MCF 10A (cell line): ENCODE results near the gene FKBP5. TPM values are rescaled to one million over a fixed set of nuclear protein-coding genes. Genes with fewer than 3 reads are reported as not detected.
A peak's percentile ranks its signal among the peaks of the same experiment; 100 is the strongest.
"Not testable (repeated sequence)": the region's sequence is repeated elsewhere in the genome, so short reads cannot be mapped to it uniquely, and the experiment has no call there.

Source experiments
- BruUV-seq: library from RNA; stranded (reverse); fragments of 400-500 nt; replicated peaks from 2 replicates; lab custom pipeline; 2021; lab: Mats Ljungman, UMichigan
- CTCF ChIA-PET: fragments of 300-600 bp; sonication (Branson Sonifier 250); formaldehyde crosslinking; extraction: SDS; loops from one replicate; lab custom pipeline; 2021; ENCODE audit warnings: antibody characterized with exemption, inconsistent platforms; lab: Yijun Ruan, JAX
- POLR2A ChIA-PET: fragments of 300-600, 350-650 bp; sonication (Branson Sonifier 250); formaldehyde crosslinking; extraction: SDS; loops from one replicate; lab custom pipeline; 2020; ENCODE audit warnings: antibody characterized with exemption, inconsistent platforms; lab: Yijun Ruan, JAX
- DNase-seq: peaks from one replicate; pipeline ENCODE4 v3.0.0-alpha.2; 2018; ENCODE audit not compliant: unreplicated experiment
- H3K27ac Mint-ChIP-seq: one replicate; pipeline ENCODE4 v1.8.0; 2022; ENCODE audit warnings: mild to moderate bottlenecking, low read depth, mixed read lengths; ENCODE audit not compliant: unreplicated experiment
- H3K27me3 Mint-ChIP-seq: one replicate; pipeline ENCODE4 v1.8.0; 2022; ENCODE audit warnings: mixed read lengths; ENCODE audit not compliant: insufficient read depth, unreplicated experiment
- H3K36me3 Mint-ChIP-seq: one replicate; pipeline ENCODE4 v1.8.0; 2022; ENCODE audit warnings: mild to moderate bottlenecking, moderate library complexity, mixed read lengths; ENCODE audit not compliant: insufficient read depth, unreplicated experiment
- H3K4me1 Mint-ChIP-seq: one replicate; pipeline ENCODE4 v1.8.0; 2022; ENCODE audit warnings: mixed read lengths; ENCODE audit not compliant: insufficient read depth, unreplicated experiment
- H3K4me3 Mint-ChIP-seq: one replicate; pipeline ENCODE4 v1.8.0; 2022; ENCODE audit warnings: mild to moderate bottlenecking, moderate library complexity, mixed read lengths; ENCODE audit not compliant: unreplicated experiment
- H3K9me3 Mint-ChIP-seq: one replicate; pipeline ENCODE4 v1.8.0; 2022; ENCODE audit warnings: mixed read lengths; ENCODE audit not compliant: unreplicated experiment
- CTCF ChIP-seq: fragments of 200-600 bp; IDR thresholded peaks from one replicate; pipeline ENCODE4 v1.8.0; 2022; ENCODE audit warnings: antibody characterized with exemption, mild to moderate bottlenecking; ENCODE audit not compliant: unreplicated experiment
- intact Hi-C: fragments of 100-400 bp; cut with micrococcal nuclease; formaldehyde crosslinking; loops from 2 replicates; pipeline ENCODE4 v1.14.1; 2022
- total RNA-seq: library from RNA; stranded (reverse); gene quantifications from 2 replicates; pipeline ENCODE4 v1.2.3, GENCODE V29; 2022

Gene FKBP5
- total RNA-seq, 1 experiment from 2014 or later, result 387 TPM

- H3K9me3 Mint-ChIP-seq, result no peaks in the 10 kb centered on the region
- peak overlapping the region; percentile 96 for H3K27ac Mint-ChIP-seq
- POLR2A ChIA-PET, result interaction anchor here (0.9 to 15.0 kb wide), 18 partner anchors 10 to 146 kb away, joined by 3 to 294 read pairs (median 8); partner anchors contain the start of gene FKBP5
- peaks cover 100% of the 10 kb centered on the region for H3K36me3 Mint-ChIP-seq
- H3K4me1 Mint-ChIP-seq, result peaks cover 64% of the 10 kb centered on the region
- H3K4me3 Mint-ChIP-seq, result peak overlapping the region; percentile 58
- intact Hi-C loops, result loop anchor here (5.0 kb wide), 1 partner anchor 87 kb away; the partner anchor contains the start of gene FKBP5
- H3K27me3 Mint-ChIP-seq, result no peaks in the 10 kb centered on the region
- CTCF ChIA-PET, result interaction anchor here (0.8 to 2.6 kb wide), 4 partner anchors 14 to 137 kb away, joined by 3 to 7 read pairs (median 6); partner anchors contain the start of gene ARMC12
- TF ChIP-seq CTCF, result no peak
- BruUV-seq, result no TSS peak
- no peak for DNase-seq
Measured at GRCh38 chr6:35600659-35601125, 88.0 kb downstream of the FKBP5 start.

- no peaks in the 10 kb centered on the region for H3K27me3 Mint-ChIP-seq
- H3K27ac Mint-ChIP-seq, result peak overlapping the region; percentile 96
- peaks cover 100% of the 10 kb centered on the region for H3K36me3 Mint-ChIP-seq
- intact Hi-C loops, result loop anchor here (5.0 kb wide), 1 partner anchor 87 kb away; the partner anchor contains the start of gene FKBP5
- no peaks in the 10 kb centered on the region for H3K9me3 Mint-ChIP-seq
- ChIA-PET CTCF (interaction anchor here (0.8 to 2.6 kb wide), 3 partner anchors 134 to 137 kb away, joined by 3 to 7 read pairs (median 5); partner anchors contain the start of gene ARMC12), POLR2A (interaction anchor here (1.0 to 15.0 kb wide), 13 partner anchors 10 to 146 kb away, joined by 3 to 294 read pairs (median 18); partner anchors contain the start of gene FKBP5)
- H3K4me1 Mint-ChIP-seq, result peaks cover 66% of the 10 kb centered on the region
- TF ChIP-seq CTCF, result no peak
- peak overlapping the region; percentile 50 for H3K4me3 Mint-ChIP-seq
- no TSS peak for BruUV-seq
- no peak for DNase-seq
Measured at GRCh38 chr6:35599761-35600658, 88.7 kb downstream of the FKBP5 start.

- peaks cover 60% of the 10 kb centered on the region for H3K4me1 Mint-ChIP-seq
- H3K27me3 Mint-ChIP-seq, BruUV-seq, H3K9me3 Mint-ChIP-seq, CTCF ChIA-PET, intact Hi-C loops, H3K4me3 Mint-ChIP-seq, DNase-seq: not testable (repeated sequence)
- H3K27ac Mint-ChIP-seq, result peak overlapping the region; percentile 96
- POLR2A ChIA-PET, result interaction anchor here (0.7 to 15.0 kb wide), 6 partner anchors 9 to 131 kb away, joined by 3 to 294 read pairs (median 5); no protein-coding TSS in a partner anchor
- H3K36me3 Mint-ChIP-seq, result peaks cover 100% of the 10 kb centered on the region
Measured at GRCh38 chr6:35598621-35599020, 90.1 kb downstream of the FKBP5 start.

GRCh38 chr6:35596448-35597442 lies 92.0 kb downstream of the FKBP5 start:
- peak; percentile 91 for DNase-seq

More at GRCh38 chr6:35596448-35597442, 92.0 kb downstream of the FKBP5 start:
- Mint-ChIP-seq H3K36me3 (peaks cover 100% of the 10 kb centered on the region), H3K4me1 (peaks cover 46% of the 10 kb centered on the region), H3K9me3 (no peaks in the 10 kb centered on the region), H3K4me3 (peak overlapping the region; percentile 12), H3K27ac (peak overlapping the region; percentile 85), H3K27me3 (no peaks in the 10 kb centered on the region)
- CTCF ChIA-PET, result interaction anchor here (0.6 to 1.0 kb wide), 3 partner anchors 133 to 508 kb away, joined by 3 to 6 read pairs (median 4); no protein-coding TSS in a partner anchor
- POLR2A ChIA-PET, result interaction anchor here (0.6 to 15.0 kb wide), 9 partner anchors 7 to 472 kb away, joined by 3 to 294 read pairs (median 4); no protein-coding TSS in a partner anchor
- intact Hi-C loops, result no loop called here
- no peak for TF ChIP-seq CTCF
- BruUV-seq, result no TSS peak
